Sigmoid colon (tissue), 7 donors: Measurements from ENCODE around the gene TBCE. TPM values are rescaled to one million over a fixed set of nuclear protein-coding genes. Genes with fewer than 3 reads are reported as not detected.

Experiments used
- DNase-seq: peaks from one replicate; pipeline ENCODE4 v3.0.0-alpha.2; 2019
- H3K27ac ChIP-seq, 4 donors: fragments of 200-600 bp; sonication (generic); one replicate each; pipeline ENCODE4 v1.5.1; 2016 to 2019; ENCODE audit warnings: mild to moderate bottlenecking in 1 of 4
- H3K27me3 ChIP-seq, 3 donors: fragments of 200-600 bp; sonication (generic); one replicate each; pipeline ENCODE4 v1.5.1; 2019; ENCODE audit warnings: mild to moderate bottlenecking in 1 of 3
- H3K36me3 ChIP-seq, 4 donors: fragments of 200-600 bp; sonication (generic); one replicate each; pipeline ENCODE4 v1.5.1; 2016 to 2019
- H3K4me1 ChIP-seq, 4 donors: fragments of 200-600 bp; sonication (generic); one replicate each; pipeline ENCODE4 v1.5.1; 2017 to 2019
- H3K4me3 ChIP-seq, 4 donors: fragments of 200-600 bp; sonication (generic); one replicate each; pipeline ENCODE4 v1.5.1; 2017 to 2019; ENCODE audit warnings: mild to moderate bottlenecking in 2 of 4, moderate library complexity in 1 of 4
- H3K9me3 ChIP-seq, 4 donors: fragments of 200-600 bp in 3 of 4; sonication (generic) in 3 of 4; one replicate each; pipeline versions ENCODE4 v1.5.1 to v1.6.1; 2013 to 2019
- CTCF ChIP-seq, 4 experiments: fragments of 450-650 bp in 3 of 4; fragments of 200-600 bp in 1 of 4; IDR thresholded peaks; one replicate each; pipeline ENCODE4 v1.5.1; 2016 to 2019; ENCODE audit warnings: antibody characterized with exemption in 4 of 4, mild to moderate bottlenecking in 3 of 4, moderate library complexity in 2 of 4
- EP300 ChIP-seq, 4 donors: sonication (generic); formaldehyde crosslinking; IDR thresholded peaks; one replicate each; pipeline ENCODE4 v1.6.1; 2017; ENCODE audit warnings: antibody characterized with exemption in 4 of 4
- POLR2A ChIP-seq, 2 donors: fragments of 450-650 bp; IDR thresholded peaks; one replicate each; pipeline ENCODE4 v1.6.1; 2016; ENCODE audit warnings: antibody characterized with exemption in 2 of 2, mild to moderate bottlenecking in 2 of 2, moderate library complexity in 2 of 2
- POLR2AphosphoS5 ChIP-seq, 4 donors: sonication (generic); formaldehyde crosslinking; IDR thresholded peaks; one replicate each; pipeline ENCODE4 v1.6.1; 2017; ENCODE audit warnings: antibody characterized with exemption in 4 of 4
- WGBS, 2 donors: extraction: QIAGEN DNeasy Blood & Tissue Kit; methylation state at CpG; one replicate each; pipeline ENCODE4 v1.1.7; 2013; 5-methylcytosine and 5-hydroxymethylcytosine counted together
- intact Hi-C: fragments of 100-400 bp; cut with DNase I; formaldehyde crosslinking; loops from one replicate; pipeline ENCODE4 v1.15.1; 2023
- polyA plus RNA-seq, 3 donors: library from polyadenylated mRNA; stranded (reverse); fragments of 200-250 nt; gene quantifications; one replicate each; pipeline ENCODE4 v1.2.3, GENCODE V29; 2013
- total RNA-seq, 4 donors: library from RNA; depleted of rRNA; stranded (reverse); fragments of >200 nt; gene quantifications; one replicate each; pipeline ENCODE4 v1.1.0, GENCODE V29; 2016
- donor health status: healthy with polysubstance abuse.
- donor health status: Bipolar disorder and iron deficiency.
- donor health status: healthy.

TBCE gene
- total and polyA plus RNA-seq, 7 donors = 14.4 to 24.3 (median 16.4) TPM

DNA sequence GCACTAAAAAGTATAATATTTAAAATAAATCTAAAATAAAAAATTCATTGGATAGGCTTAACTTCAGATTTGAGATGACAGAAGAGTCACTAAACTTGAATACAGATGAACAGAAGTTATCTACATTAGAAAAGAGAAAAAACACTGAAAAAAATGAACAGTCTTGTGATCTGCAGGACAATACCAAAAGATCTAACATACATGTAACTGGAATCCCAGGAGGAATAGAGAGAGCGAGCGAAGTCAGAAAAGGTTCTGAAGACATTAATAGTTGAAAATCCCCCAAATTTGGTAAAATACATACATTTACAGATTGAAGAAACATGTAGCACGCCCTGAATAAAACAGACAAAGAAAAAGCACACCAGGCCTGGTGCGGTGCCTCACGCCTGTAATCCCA lies 115.9 kb downstream of the TBCE start:
- Histone ChIP-seq H3K27me3 (no peaks in the 10 kb centered on the region), H3K9me3 (no peaks in the 10 kb centered on the region), H3K36me3 (peaks cover 0 to 73% (median 34%) of the 10 kb centered on the region in 4 donors), H3K4me3 (no peak overlapping the region), H3K27ac (no peak overlapping the region), H3K4me1 (no peaks in the 10 kb centered on the region)
- intact Hi-C loops = no loop called here
- TF ChIP-seq EP300 (IDR thresholded peaks at IDR 0.05) (no peak), POLR2A (IDR thresholded peaks at IDR 0.05) (no peak), POLR2AphosphoS5 (IDR thresholded peaks at IDR 0.05) (no peak), CTCF (IDR thresholded peaks at IDR 0.05) (no peak)
- DNase-seq = no peak
- 96 to 99% methylated on average over 5 of the region's 5 CpGs for WGBS, 2 donors

DNA sequence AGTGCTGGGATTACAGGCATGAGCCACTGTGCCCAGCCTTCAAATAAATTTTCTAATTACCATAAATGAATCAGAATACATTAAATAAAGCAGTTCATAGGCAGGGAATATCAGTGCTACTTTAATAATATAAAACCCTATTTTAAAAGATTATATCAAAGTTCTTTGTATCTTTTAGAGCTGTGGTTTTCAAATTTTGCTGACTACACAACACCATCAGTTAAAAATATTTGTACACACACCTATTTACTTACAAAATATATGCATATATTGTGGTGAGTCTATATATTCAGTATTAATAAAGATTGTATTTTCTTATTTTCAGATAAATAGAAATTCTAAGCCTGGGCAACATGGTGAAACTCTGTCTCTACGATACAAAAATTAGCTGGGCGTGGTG lies 118.3 kb downstream of the TBCE start:
- intact Hi-C loops = no loop called here
- WGBS, 2 donors = 97 to 98% methylated on average over 2 of the region's 2 CpGs
- H3K36me3 ChIP-seq = peaks cover 0 to 62% (median 20%) of the 10 kb centered on the region in 4 donors

GRCh38 chr1:235486321-235486720 lies 119.1 kb downstream of the TBCE start:
- 38 to 66% methylated on average over 5 of the region's 5 CpGs for WGBS, 2 donors
- TF ChIP-seq EP300 (IDR thresholded peaks at IDR 0.05) (no peak), POLR2A (IDR thresholded peaks at IDR 0.05) (no peak), POLR2AphosphoS5 (IDR thresholded peaks at IDR 0.05) (no peak)
- DNase-seq = no peak

More for the DNA sequence above, 118.3 kb downstream of the TBCE start:
- Histone ChIP-seq H3K4me1 (no peaks in the 10 kb centered on the region), H3K4me3 (no peak overlapping the region), H3K27ac (no peak overlapping the region), H3K27me3 (no peaks in the 10 kb centered on the region), H3K9me3 (no peaks in the 10 kb centered on the region)
- TF ChIP-seq CTCF (IDR thresholded peaks at IDR 0.05) (no peak), EP300 (IDR thresholded peaks at IDR 0.05) (no peak), POLR2AphosphoS5 (IDR thresholded peaks at IDR 0.05) (no peak), POLR2A (IDR thresholded peaks at IDR 0.05) (no peak)
- no peak for DNase-seq

DNA sequence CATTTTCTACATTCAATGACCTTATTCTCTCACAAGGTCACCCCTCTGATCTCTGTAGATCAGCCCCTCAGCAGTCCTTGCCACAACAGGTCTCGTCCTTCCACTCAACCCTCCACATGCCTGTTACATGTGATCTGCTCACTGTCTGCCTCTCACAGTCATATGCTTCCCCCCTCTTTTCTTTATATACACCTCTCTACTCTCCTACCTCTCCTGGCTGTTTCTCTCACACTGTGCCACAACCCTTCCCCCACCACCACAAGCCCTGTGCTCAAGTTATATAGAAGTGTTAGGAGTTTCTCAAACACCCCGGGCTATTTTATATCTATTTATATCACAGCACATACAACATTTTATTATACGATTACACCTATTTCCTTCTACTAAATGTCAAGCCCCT lies 124.4 kb downstream of the TBCE start:
- Histone ChIP-seq H3K36me3 (peaks cover 12 to 47% (median 18%) of the 10 kb centered on the region in 4 donors), H3K27ac (no peak overlapping the region), H3K27me3 (no peaks in the 10 kb centered on the region), H3K9me3 (no peaks in the 10 kb centered on the region), H3K4me3 (no peak overlapping the region), H3K4me1 (no peaks in the 10 kb centered on the region)
- intact Hi-C loops = no loop called here
- 77 to 86% methylated on average over 3 of the region's 3 CpGs for WGBS, 2 donors
- DNase-seq = no peak
- no peak for TF ChIP-seq POLR2AphosphoS5 (IDR thresholded peaks at IDR 0.05)
- no peak for TF ChIP-seq POLR2A (IDR thresholded peaks at IDR 0.05)
- TF ChIP-seq CTCF (IDR thresholded peaks at IDR 0.05) = no peak

More at GRCh38 chr1:235486321-235486720, 119.1 kb downstream of the TBCE start:
- no peaks in the 10 kb centered on the region for H3K4me1 ChIP-seq
- intact Hi-C loops = no loop called here
- H3K27ac ChIP-seq = no peak overlapping the region
- no peak overlapping the region for H3K4me3 ChIP-seq
- no peaks in the 10 kb centered on the region for H3K9me3 ChIP-seq
- no peaks in the 10 kb centered on the region for H3K27me3 ChIP-seq
- H3K36me3 ChIP-seq = peaks cover 0 to 59% (median 20%) of the 10 kb centered on the region in 4 donors

DNA sequence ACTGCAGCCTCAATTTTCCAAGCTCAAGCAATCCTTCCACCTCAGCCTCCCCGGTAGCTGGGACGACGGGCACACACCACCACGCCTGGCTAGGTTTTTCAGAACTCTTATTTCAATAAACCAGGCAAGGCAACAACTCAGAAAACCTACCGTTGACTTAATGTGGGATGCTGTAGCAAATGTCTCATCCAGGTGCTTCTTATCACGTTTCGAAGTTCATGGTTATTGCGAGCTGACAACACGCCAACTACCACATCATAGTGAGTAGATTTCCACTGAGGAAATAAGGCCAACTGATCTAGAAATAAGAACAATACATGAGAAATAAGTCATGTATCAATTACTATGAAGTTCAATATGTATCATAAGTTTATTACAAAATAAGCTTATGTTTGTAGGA lies 127.3 kb downstream of the TBCE start:
- H3K4me1 ChIP-seq = peaks cover 0 to 9% (median 3%) of the 10 kb centered on the region in 4 donors
- intact Hi-C loops = no loop called here
- no peak overlapping the region for H3K4me3 ChIP-seq
- H3K36me3 ChIP-seq = peaks cover 7 to 27% (median 15%) of the 10 kb centered on the region in 4 donors
- H3K27ac ChIP-seq = no peak overlapping the region
- 85 to 90% methylated on average over 9 of the region's 9 CpGs for WGBS, 2 donors
- no peaks in the 10 kb centered on the region for H3K9me3 ChIP-seq
- no peak for DNase-seq
- no peaks in the 10 kb centered on the region for H3K27me3 ChIP-seq
- no peak for TF ChIP-seq EP300 (IDR thresholded peaks at IDR 0.05)
- no peak for TF ChIP-seq POLR2AphosphoS5 (IDR thresholded peaks at IDR 0.05)
- TF ChIP-seq POLR2A (IDR thresholded peaks at IDR 0.05) = no peak
- no peak for TF ChIP-seq CTCF (IDR thresholded peaks at IDR 0.05)
